Measurements from ENCODE around the gene SNTG2.

DNA sequence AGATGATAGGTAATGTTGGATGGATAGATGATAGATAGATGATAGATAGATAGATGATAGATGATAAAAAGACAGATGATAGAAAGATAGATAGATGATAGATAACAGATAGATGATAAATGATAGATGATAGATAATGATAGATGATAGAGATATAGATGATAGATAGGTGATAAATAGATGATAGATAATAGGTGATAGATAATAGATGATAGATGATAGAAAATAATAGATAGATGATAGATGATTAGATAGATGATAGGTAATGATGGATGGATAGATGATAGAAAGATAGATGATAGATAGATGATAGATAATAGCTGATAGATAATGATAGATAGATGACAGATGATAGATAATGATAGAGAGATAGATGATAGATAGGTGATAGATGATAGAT lies 31.0 kb upstream of the SNTG2 start:
- TF ChIP-seq, protein P1, sequence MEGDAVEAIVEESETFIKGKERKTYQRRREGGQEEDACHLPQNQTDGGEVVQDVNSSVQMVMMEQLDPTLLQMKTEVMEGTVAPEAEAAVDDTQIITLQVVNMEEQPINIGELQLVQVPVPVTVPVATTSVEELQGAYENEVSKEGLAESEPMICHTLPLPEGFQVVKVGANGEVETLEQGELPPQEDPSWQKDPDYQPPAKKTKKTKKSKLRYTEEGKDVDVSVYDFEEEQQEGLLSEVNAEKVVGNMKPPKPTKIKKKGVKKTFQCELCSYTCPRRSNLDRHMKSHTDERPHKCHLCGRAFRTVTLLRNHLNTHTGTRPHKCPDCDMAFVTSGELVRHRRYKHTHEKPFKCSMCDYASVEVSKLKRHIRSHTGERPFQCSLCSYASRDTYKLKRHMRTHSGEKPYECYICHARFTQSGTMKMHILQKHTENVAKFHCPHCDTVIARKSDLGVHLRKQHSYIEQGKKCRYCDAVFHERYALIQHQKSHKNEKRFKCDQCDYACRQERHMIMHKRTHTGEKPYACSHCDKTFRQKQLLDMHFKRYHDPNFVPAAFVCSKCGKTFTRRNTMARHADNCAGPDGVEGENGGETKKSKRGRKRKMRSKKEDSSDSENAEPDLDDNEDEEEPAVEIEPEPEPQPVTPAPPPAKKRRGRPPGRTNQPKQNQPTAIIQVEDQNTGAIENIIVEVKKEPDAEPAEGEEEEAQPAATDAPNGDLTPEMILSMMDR (IDR thresholded peaks at IDR 0.05; ENCODE audit: extremely low read depth in 1 of 2, insufficient read depth in 1 of 2, low read depth in 1 of 2, low read length in 2 of 2) = no peak
- TF ChIP-seq FOS (IDR thresholded peaks at IDR 0.05; ENCODE audit: borderline replicate concordance, insufficient read depth, low read length) (no peak), EZH2 (IDR thresholded peaks at IDR 0.05; ENCODE audit: borderline replicate concordance, low read depth, low read length, severe bottlenecking) (no peak), MYC (IDR thresholded peaks at IDR 0.05; ENCODE audit: low read depth, low read length) (no peak), POLR2A (IDR thresholded peaks at IDR 0.05; ENCODE audit: low read depth, low read length) (no peak), POLR2AphosphoS5 (IDR thresholded peaks at IDR 0.05; ENCODE audit: insufficient read depth, low read depth, low read length) (no peak)
- TF ChIP-seq, protein P2, sequence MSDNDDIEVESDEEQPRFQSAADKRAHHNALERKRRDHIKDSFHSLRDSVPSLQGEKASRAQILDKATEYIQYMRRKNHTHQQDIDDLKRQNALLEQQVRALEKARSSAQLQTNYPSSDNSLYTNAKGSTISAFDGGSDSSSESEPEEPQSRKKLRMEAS (IDR thresholded peaks at IDR 0.05; ENCODE audit: insufficient read depth, insufficient read length) = no peak
